GM10266 (cell line): Measurements from ENCODE around the gene LDLRAD3.

Source experiments
- DNase-seq: peaks from one replicate; pipeline ENCODE4 v3.0.0; 2012; ENCODE audit errors: extremely low spot score
- TF ChIP-seq, protein P1 (sequence below): IDR thresholded peaks from 2 replicates; pipeline ENCODE4 v1.5.1; 2012; ENCODE audit warnings: mild to moderate bottlenecking, low read depth; ENCODE audit not compliant: control insufficient read depth, insufficient read depth; ENCODE audit errors: missing control alignments

LDLRAD3 gene

GRCh38 chr11:35978891-35979290 lies 35.0 kb downstream of the LDLRAD3 start:
- DNase-seq = no peak

GRCh38 chr11:35980686-35981390 lies 37.0 kb downstream of the LDLRAD3 start:
- DNase-seq = no peak
- TF ChIP-seq, protein P1, sequence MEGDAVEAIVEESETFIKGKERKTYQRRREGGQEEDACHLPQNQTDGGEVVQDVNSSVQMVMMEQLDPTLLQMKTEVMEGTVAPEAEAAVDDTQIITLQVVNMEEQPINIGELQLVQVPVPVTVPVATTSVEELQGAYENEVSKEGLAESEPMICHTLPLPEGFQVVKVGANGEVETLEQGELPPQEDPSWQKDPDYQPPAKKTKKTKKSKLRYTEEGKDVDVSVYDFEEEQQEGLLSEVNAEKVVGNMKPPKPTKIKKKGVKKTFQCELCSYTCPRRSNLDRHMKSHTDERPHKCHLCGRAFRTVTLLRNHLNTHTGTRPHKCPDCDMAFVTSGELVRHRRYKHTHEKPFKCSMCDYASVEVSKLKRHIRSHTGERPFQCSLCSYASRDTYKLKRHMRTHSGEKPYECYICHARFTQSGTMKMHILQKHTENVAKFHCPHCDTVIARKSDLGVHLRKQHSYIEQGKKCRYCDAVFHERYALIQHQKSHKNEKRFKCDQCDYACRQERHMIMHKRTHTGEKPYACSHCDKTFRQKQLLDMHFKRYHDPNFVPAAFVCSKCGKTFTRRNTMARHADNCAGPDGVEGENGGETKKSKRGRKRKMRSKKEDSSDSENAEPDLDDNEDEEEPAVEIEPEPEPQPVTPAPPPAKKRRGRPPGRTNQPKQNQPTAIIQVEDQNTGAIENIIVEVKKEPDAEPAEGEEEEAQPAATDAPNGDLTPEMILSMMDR = no peak

More at GRCh38 chr11:35978891-35979290, 35.0 kb downstream of the LDLRAD3 start:
- TF ChIP-seq, protein P1 = no peak

- TF ChIP-seq, protein P1 = no peak
- DNase-seq = no peak
Observed at GRCh38 chr11:35981581-35981980, 37.7 kb downstream of the LDLRAD3 start.

DNA sequence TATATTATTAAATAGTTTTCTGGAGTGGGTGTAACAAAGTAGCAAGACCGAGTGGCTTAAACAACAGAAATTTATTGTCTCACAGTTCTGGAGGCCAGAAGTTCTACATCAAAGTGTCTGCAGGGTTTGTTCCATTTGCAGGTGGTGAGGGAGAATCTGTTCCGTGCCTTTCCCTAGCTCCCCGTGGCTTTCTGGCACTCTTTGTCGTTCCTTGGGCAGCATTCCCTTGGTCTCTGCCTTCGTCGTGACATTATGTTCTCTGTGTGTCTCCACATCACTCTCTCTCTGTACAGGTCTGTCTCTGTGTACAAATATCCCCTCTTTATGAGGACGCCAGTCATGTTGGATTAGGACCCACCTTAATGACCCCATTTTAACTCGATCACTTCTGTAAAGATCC lies 38.2 kb downstream of the LDLRAD3 start:
- TF ChIP-seq, protein P1 = no peak
- DNase-seq = no peak

DNA sequence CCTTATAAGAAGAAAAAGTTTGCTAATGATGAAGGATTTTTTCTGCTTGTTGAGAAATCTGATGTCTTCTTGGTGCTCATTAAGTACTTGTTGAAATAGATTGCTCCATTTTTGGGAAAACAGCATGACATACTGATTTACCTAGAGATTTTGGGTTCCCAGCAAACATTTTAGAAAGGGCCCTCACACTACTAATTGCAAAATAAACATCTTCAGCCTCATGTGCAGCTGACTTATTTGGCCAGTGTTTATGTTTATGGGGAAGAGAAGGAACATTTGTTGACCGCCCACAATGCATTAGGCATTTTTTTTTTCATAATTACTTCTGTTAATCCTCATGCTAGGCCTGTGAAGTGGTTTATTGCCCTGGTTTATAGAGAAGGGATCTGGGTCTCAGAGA lies 40.1 kb downstream of the LDLRAD3 start:
- TF ChIP-seq, protein P1 = no peak
- no peak for DNase-seq

- no peak for DNase-seq
- TF ChIP-seq, protein P1 = no peak
Observed at GRCh38 chr11:35986947-35987346, 43.1 kb downstream of the LDLRAD3 start.

GRCh38 chr11:35990170-35990569 lies 46.3 kb downstream of the LDLRAD3 start:
- TF ChIP-seq, protein P1 = no peak
- no peak for DNase-seq
